ENCODE measurements around the gene MRPL36.

DNA sequence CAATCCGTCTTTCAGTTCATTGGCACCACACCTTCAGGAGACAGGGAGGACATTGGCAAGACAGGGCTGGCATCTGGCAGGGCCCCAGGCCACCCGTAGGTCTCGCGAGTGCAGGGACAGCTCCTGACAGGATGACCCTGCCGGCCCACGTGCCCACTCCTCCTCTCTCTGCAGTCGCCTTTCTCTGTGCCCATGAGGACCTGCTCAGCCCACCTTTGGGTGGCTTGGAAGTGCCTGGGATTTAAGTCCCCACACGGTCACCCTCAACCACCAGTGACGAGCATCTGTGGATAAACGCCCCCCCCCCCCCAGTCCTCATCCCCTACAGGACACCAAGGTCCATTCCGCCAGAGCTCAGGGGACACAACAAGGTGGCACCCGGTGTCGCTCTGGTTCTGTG is 4.1 kb downstream of the MRPL36 start:
- TF ChIP-seq EP300 (IDR thresholded peaks at IDR 0.05) (no peak), POLR2A (IDR thresholded peaks at IDR 0.05) (no peak), POLR2AphosphoS5 (IDR thresholded peaks at IDR 0.05) (no peak)
- TF ChIP-seq, protein P1, sequence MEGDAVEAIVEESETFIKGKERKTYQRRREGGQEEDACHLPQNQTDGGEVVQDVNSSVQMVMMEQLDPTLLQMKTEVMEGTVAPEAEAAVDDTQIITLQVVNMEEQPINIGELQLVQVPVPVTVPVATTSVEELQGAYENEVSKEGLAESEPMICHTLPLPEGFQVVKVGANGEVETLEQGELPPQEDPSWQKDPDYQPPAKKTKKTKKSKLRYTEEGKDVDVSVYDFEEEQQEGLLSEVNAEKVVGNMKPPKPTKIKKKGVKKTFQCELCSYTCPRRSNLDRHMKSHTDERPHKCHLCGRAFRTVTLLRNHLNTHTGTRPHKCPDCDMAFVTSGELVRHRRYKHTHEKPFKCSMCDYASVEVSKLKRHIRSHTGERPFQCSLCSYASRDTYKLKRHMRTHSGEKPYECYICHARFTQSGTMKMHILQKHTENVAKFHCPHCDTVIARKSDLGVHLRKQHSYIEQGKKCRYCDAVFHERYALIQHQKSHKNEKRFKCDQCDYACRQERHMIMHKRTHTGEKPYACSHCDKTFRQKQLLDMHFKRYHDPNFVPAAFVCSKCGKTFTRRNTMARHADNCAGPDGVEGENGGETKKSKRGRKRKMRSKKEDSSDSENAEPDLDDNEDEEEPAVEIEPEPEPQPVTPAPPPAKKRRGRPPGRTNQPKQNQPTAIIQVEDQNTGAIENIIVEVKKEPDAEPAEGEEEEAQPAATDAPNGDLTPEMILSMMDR (IDR thresholded peaks at IDR 0.05), result no peak
